K562 (cell line): ENCODE results near the gene DACT3. TPM values are rescaled to one million over a fixed set of nuclear protein-coding genes. Genes with fewer than 3 reads are reported as not detected.
A peak's percentile ranks its signal among the peaks of the same experiment; 100 is the strongest.

Experiments
- BDP1 ChIP-seq: IDR thresholded peaks from 3 replicates; pipeline ENCODE4 v1.6.1; 2011; ENCODE audit not compliant: insufficient read length, insufficient read depth
- DLX4 ChIP-seq: fragments of 250-450 bp; sonication (Bioruptor Pico); IDR thresholded peaks from 2 replicates; pipeline ENCODE4 v1.6.1; 2021; ENCODE audit warnings: mild to moderate bottlenecking
- FOXK1 ChIP-seq: sonication (generic); formaldehyde crosslinking; IDR thresholded peaks from 2 replicates; pipeline ENCODE4 v1.8.0; 2022; ENCODE audit warnings: missing genetic modification reagents, mild to moderate bottlenecking, borderline replicate concordance
- KLF1 ChIP-seq: fragments of 450-650 bp; IDR thresholded peaks from 2 replicates; pipeline ENCODE4 v1.6.1; 2016; ENCODE audit warnings: missing genetic modification characterization, missing compliant biosample characterization
- NFXL1 ChIP-seq: fragments of 450-650 bp; formaldehyde crosslinking; IDR thresholded peaks from 2 replicates; pipeline ENCODE4 v1.4.0; 2021; ENCODE audit warnings: mild to moderate bottlenecking
- RBM22 ChIP-seq: fragments of 200-400 bp; formaldehyde crosslinking; IDR thresholded peaks from 2 replicates; pipeline ENCODE4 v1.6.1; 2018; ENCODE audit warnings: low read length, low read depth; ENCODE audit not compliant: poor library complexity, severe bottlenecking
- SAP30 ChIP-seq: fragments of 200-600 bp; sonication (generic); IDR thresholded peaks from 2 replicates; pipeline ENCODE4 v1.6.1; 2012; ENCODE audit warnings: borderline replicate concordance, low read depth, mild to moderate bottlenecking, moderate library complexity, low read length, control low read depth, inconsistent platforms; ENCODE audit not compliant: insufficient read depth, poor library complexity, severe bottlenecking
- SIN3A ChIP-seq, 2 experiments: fragments of 150-350 bp in 1 of 2; IDR thresholded peaks; 2 replicates each; pipeline ENCODE4 v1.6.1; 2011 to 2016; ENCODE audit warnings: borderline replicate concordance in 2 of 2, low read depth in 2 of 2, low read length in 2 of 2, mild to moderate bottlenecking in 2 of 2, moderate library complexity in 2 of 2; ENCODE audit not compliant: control insufficient read depth in 1 of 2
- SMARCE1 ChIP-seq: fragments of 450-650 bp; IDR thresholded peaks from 2 replicates; pipeline ENCODE4 v1.7.1; 2016; ENCODE audit warnings: mild to moderate bottlenecking
- TEAD2 ChIP-seq: fragments of 450-650 bp; IDR thresholded peaks from 2 replicates; pipeline ENCODE4 v1.6.1; 2016; ENCODE audit warnings: missing genetic modification characterization, control low read depth, missing compliant biosample characterization
- TEAD4 ChIP-seq, 2 experiments: sonication (generic) in 1 of 2; formaldehyde crosslinking in 1 of 2; IDR thresholded peaks; 2 replicates each; pipeline versions ENCODE4 v1.6.1 to v1.8.0; 2012 to 2022; ENCODE audit warnings: borderline replicate concordance in 1 of 2, inconsistent platforms in 1 of 2, low read length in 1 of 2, mild to moderate bottlenecking in 1 of 2, missing genetic modification reagents in 1 of 2
- YBX1 ChIP-seq: fragments of 450-650 bp; IDR thresholded peaks from 2 replicates; pipeline ENCODE4 v1.7.1; 2016; ENCODE audit warnings: mild to moderate bottlenecking
- ZNF124 ChIP-seq: sonication (generic); formaldehyde crosslinking; IDR thresholded peaks from 2 replicates; pipeline ENCODE4 v1.8.1; 2022; ENCODE audit warnings: missing genetic modification reagents
- ZNF133 ChIP-seq: fragments of 250-450 bp; sonication (Bioruptor Pico); IDR thresholded peaks from 2 replicates; pipeline ENCODE4 v1.4.0; 2020; ENCODE audit warnings: mild to moderate bottlenecking
- ZNF24 ChIP-seq: fragments of 450-650 bp; IDR thresholded peaks from 2 replicates; pipeline ENCODE4 v1.6.1; 2016
- polyA plus RNA-seq, 8 experiments: library from polyadenylated mRNA; depleted of rRNA in 4 of 8; stranded (reverse) in 5 of 8; unstranded in 3 of 8; fragments of >200 nt; fragmentation: Nextera tagmentation in 2 of 8; fragmentation: Illumina TruSeq in 1 of 8; extraction: Ambion mirVana in 2 of 8; extraction: Trizol in 1 of 8; gene quantifications; 2 replicates each; pipeline versions ENCODE4 v1.2.1 to v1.2.3, GENCODE V29; 2011 to 2014; ENCODE audit warnings: inconsistent platforms in 1 of 8, missing spikeins in 1 of 8
- total RNA-seq, 7 experiments: library from RNA; depleted of rRNA in 6 of 7; stranded (reverse); fragments of >200 nt in 6 of 7; fragmentation: Illumina TruSeq in 2 of 7; extraction: Trizol in 2 of 7; gene quantifications; 2 replicates each; pipeline versions ENCODE4 v1.2.1 to v1.2.3, GENCODE V29; 2011 to 2021; ENCODE audit warnings: low replicate concordance in 1 of 7
- TF ChIP-seq, protein P1 (sequence below): fragments of 450-650 bp; IDR thresholded peaks from 2 replicates; pipeline ENCODE4 v1.7.1; 2018; ENCODE audit warnings: mild to moderate bottlenecking, low read depth; ENCODE audit not compliant: partially characterized antibody

The DACT3 gene
- total and polyA plus RNA-seq, 9 of the 15 experiments (the other 6 are each of a cell fraction or from before 2014, with no cell fraction given): 0.67 to 6.5 (median 3.5) TPM

GRCh38 chr19:46600384-46601317 lies 60.3 kb downstream of the DACT3 start (continued):
- TF ChIP-seq SAP30 (no peak), TEAD2 (no peak), YBX1 (no peak), FOXK1 (CRISPR knock-in tag) (no peak), RBM22 (peak; percentile 84), BDP1 (no peak), ZNF124 (no peak), NFXL1 (CRISPR knock-in tag) (no peak), SMARCE1 (0 out of 2 replicates have a peak, but pooled peaks have one; percentile 22), DLX4 (CRISPR knock-in tag) (no peak), TEAD4 (IDR thresholded peaks at IDR 0.05; ENCODE audit: low read length) (peak; percentile 56), TEAD4 (CRISPR knock-in tag; IDR thresholded peaks at IDR 0.05; ENCODE audit: borderline replicate concordance) (no peak), KLF1 (peak; percentile 98), ZNF24 (peak; percentile 94), SIN3A (IDR thresholded peaks at IDR 0.05; ENCODE audit: borderline replicate concordance in 2 of 2, control insufficient read depth in 1 of 2, low read depth in 2 of 2, low read length in 2 of 2) (no peak), ZNF133 (no peak)
- TF ChIP-seq, protein P1, sequence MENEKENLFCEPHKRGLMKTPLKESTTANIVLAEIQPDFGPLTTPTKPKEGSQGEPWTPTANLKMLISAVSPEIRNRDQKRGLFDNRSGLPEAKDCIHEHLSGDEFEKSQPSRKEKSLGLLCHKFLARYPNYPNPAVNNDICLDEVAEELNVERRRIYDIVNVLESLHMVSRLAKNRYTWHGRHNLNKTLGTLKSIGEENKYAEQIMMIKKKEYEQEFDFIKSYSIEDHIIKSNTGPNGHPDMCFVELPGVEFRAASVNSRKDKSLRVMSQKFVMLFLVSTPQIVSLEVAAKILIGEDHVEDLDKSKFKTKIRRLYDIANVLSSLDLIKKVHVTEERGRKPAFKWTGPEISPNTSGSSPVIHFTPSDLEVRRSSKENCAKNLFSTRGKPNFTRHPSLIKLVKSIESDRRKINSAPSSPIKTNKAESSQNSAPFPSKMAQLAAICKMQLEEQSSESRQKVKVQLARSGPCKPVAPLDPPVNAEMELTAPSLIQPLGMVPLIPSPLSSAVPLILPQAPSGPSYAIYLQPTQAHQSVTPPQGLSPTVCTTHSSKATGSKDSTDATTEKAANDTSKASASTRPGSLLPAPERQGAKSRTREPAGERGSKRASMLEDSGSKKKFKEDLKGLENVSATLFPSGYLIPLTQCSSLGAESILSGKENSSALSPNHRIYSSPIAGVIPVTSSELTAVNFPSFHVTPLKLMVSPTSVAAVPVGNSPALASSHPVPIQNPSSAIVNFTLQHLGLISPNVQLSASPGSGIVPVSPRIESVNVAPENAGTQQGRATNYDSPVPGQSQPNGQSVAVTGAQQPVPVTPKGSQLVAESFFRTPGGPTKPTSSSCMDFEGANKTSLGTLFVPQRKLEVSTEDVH: peak; percentile 93
